Melanocyte of skin (primary cell): ENCODE data around the gene PTGIR. TPM values are rescaled to one million over a fixed set of nuclear protein-coding genes. Genes with fewer than 3 reads are reported as not detected.

Source experiments
- total RNA-seq, 2 donors: library from RNA; depleted of rRNA; stranded (reverse); fragments of >200 nt; gene quantifications; 2 replicates each; pipeline ENCODE4 v1.2.3, GENCODE V29; 2012

PTGIR gene, protein sequence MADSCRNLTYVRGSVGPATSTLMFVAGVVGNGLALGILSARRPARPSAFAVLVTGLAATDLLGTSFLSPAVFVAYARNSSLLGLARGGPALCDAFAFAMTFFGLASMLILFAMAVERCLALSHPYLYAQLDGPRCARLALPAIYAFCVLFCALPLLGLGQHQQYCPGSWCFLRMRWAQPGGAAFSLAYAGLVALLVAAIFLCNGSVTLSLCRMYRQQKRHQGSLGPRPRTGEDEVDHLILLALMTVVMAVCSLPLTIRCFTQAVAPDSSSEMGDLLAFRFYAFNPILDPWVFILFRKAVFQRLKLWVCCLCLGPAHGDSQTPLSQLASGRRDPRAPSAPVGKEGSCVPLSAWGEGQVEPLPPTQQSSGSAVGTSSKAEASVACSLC
- total RNA-seq = not detected

DNA sequence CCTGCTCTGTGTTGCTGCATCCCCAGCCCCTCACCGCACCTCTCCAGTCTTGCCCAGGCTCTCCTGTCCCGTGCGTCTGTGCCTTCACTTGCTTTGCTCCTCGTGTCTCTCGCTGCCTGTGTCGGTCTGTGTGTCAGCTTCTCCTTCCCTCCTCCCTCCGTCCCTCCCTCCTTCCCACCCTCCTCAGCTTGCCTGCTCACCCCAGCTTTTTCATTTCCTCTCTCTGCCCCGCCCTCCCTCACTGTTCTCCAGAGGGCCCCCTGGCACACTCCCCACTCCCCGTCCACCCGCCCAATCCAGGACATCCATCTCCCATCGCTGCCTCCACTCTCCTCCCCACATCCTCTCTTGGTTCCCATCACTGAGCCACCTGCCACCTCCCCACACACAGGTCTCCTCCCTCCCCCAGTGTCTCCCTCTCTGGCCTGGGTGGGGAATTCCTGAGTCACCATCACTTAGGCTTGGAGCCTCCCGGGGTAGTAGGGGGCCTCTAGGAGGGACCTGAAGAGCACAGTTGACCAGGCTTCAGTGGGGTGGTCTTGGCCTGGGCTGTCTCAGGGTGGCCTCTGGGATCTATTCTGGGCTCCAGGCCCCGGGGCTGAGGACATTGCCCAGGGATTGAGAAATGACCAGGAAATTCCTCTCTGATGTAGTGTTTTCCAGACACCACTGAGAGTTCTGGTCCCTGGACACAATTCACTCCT lies at the start of gene PTGIR:
TSS of gene PTGIR (minus strand) at position 132 of the 704 bp plus-strand sequence. CDS start 864 bp downstream, outside the sequence.

DNA sequence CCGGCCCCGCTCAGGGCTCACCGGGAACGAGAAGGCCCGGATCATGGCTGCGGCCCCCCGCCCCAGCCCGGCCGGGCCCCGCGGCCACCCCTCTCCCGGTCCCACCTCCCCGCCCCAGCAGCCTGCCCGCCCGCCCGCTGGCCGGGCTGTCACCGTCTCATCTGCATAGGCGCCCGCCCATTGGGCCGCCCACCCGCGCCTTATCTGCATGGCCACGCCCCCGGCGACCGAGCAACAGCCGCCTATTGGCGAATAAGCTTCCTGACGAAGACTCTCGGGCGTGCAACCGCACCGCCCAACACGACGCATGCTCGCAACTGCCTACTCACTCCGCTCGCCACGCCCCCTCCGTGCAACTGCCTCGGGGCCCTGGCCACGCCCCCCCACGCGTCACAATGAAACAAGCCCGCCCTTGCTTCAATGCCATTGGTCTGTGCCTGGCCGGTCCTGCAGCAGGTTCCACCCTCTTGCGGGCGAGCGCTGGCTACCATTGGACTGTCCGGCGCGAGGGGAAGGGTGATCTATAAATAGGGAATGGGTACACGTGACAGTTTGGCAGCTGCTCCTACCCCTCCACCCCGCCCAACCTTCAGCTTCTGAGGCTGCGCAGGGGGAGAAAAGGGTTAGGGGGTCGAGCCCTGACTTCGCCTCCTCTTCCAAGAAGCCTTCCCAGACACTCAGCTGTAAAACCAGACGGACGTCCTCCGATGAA lies 36.3 kb upstream of the PTGIR start, which contains the start of gene DACT3:
TSS of gene DACT3 (minus strand) at position 163 of the 712 bp plus-strand sequence. CDS start at position 45, 118 bp downstream.

DNA sequence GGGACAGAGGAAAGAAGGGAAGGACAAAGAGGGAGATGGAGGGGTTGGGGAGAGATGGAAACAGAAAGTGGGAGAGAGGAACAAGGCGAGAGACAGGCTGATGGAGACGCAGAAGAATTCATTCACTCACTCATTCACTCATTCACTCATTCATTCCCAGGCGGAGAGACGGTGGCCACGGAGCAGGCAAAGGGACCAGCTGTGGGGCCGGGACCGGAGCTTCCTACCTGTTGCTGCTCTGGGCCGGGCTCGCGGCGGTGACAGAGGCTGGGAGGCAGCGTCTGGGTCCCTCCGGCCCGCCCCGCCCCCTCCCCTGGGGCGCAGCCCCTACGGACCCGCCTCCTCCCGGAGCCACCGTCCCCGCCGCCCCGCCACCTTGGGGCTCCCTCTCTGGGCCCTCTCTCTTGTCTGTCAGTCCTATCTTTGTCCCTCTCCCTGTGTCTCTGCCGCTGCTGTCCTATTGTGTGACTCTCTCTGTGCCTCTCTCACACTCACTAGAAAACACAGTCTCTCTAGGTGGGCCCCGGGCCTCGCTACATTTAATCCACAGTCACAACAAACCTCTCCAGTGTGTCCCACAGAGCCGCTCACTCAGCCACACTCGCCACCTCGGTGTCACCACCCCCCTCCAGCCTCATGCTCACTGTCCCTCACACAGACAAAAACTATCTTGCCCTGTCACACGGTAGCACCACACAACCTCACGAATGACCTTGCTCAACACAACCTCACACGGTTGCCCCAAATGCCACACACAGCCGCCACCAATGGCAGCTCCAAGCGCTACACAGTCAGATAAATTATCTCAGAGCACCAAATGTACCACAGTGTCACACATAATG lies 11.3 kb upstream of the PTGIR start, which contains the start of gene GNG8:
TSS of gene GNG8 (minus strand) at position 283 of the 842 bp plus-strand sequence. CDS start 1,520 bp downstream, outside the sequence.

DNA sequence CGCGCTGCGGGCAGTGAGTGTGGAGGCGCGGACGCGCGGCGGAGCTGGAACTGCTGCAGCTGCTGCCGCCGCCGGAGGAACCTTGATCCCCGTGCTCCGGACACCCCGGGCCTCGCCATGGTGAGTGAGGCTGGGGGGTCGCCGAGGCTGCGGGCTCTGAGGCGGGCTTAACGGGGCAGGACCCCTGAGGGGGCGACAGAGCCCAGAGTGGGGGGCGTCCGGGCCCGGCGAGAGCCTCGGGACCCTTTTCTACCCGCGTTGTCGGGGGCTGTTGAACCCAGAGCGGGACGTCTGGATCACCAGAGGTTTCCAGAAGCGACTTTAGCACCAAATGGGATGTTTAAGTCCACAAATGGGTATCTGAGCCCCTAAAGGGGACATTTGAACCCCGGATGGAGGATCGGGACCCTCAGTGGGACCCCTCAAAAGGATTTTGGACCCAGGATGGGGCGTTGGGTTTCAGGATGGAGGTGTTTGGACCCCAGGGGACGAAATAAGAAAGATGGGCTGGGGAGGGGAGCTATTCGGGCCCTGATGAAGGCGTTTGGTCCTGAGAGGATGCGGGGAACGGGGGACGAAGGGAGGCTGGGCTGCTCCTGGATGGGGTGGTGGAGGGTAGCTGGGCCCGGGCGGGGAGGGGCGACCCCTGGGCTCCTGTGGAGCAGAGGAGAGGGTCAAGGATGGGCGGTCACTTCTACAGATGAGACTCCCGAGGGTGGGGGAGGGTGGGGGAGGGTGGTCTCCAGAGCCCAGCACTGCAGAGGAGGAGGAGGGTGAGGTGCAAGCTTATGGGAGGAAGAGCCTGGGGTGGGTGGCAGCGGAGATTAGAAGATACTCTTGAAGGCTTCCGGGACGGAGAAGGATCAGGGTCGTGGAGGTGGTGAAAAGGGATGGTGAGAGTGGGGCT lies 23.3 kb downstream of the PTGIR start, which contains the start of gene CALM3:
TSS of gene CALM3 (plus strand) at position 13 of the 907 bp plus-strand sequence. CDS start at position 118, 105 bp downstream.

Other genes starting within 250 kb of the PTGIR start
- gene CCDC8, start 211.5 kb downstream of the PTGIR start, total RNA-seq = 1 to 10 TPM; 2.4 to 5.7 TPM
- gene PNMA8C, start 196.2 kb downstream of the PTGIR start, total RNA-seq = under 1 TPM in 1 of 2 donors, not detected in 1; under 0.01 TPM
- gene PNMA8A, start 153.5 kb downstream of the PTGIR start, total RNA-seq = 10 to 100 TPM in 1 of 2 donors, under 1 TPM in 1; 1.00 to 13.1 TPM
- 1 to 10 TPM in 1 of 2 donors, under 1 TPM in 1; 0.67 to 1.7 TPM for gene PNMA8B, start 129.2 kb downstream of the PTGIR start, total RNA-seq
- gene CALM3, start 23.8 kb downstream of the PTGIR start, total RNA-seq = 100 to 1,000 TPM; 131 to 144 TPM
- gene GNG8, start 11.1 kb upstream of the PTGIR start, total RNA-seq = not detected
- gene DACT3, start 36.1 kb upstream of the PTGIR start, total RNA-seq = under 1 TPM; 0.33 to 0.34 TPM
- 1 to 10 TPM; 4.1 to 9.7 TPM for gene PRKD2, start 92.0 kb upstream of the PTGIR start, total RNA-seq
- 10 to 100 TPM; 12.3 to 15.5 TPM for gene FKRP, start 121.0 kb upstream of the PTGIR start, total RNA-seq
- gene STRN4, start 121.4 kb upstream of the PTGIR start, total RNA-seq = 10 to 100 TPM; 80.6 to 90.9 TPM
- 10 to 100 TPM; 14.1 to 53.6 TPM for gene SLC1A5, start 163.5 kb upstream of the PTGIR start, total RNA-seq
- 100 to 1,000 TPM; 128 to 182 TPM for gene AP2S1, start 225.8 kb upstream of the PTGIR start, total RNA-seq
- 10 to 100 TPM; 25.0 to 27.9 TPM for gene ARHGAP35, start 235.9 kb upstream of the PTGIR start, total RNA-seq